WTC11 (cell line): ENCODE results near the gene TAS1R1. TPM values are rescaled to one million over a fixed set of nuclear protein-coding genes. Genes with fewer than 3 reads are reported as not detected.

Source experiments
- ATAC-seq: fragments of 200-7000 bp; cut with Tn5 transposase; 2 replicates; pipeline ENCODE4 v1.10.0; 2021; ENCODE audit warnings: mild to moderate bottlenecking, moderate library complexity
- CTCF ChIA-PET: fragments of 300-600 bp; sonication (Branson Sonifier 250); formaldehyde crosslinking; loops from one replicate; lab custom pipeline; 2021; ENCODE audit warnings: antibody characterized with exemption; lab: Charles Lee
- POLR2A ChIA-PET: fragments of 350-600 bp; sonication (Branson Sonifier 250); formaldehyde crosslinking; loops from one replicate; lab custom pipeline; 2021; ENCODE audit warnings: antibody characterized with exemption; lab: Charles Lee
- DNase-seq: peaks from one replicate; pipeline ENCODE4 v3.0.0; 2021; ENCODE audit warnings: low spot score
- H3K27ac Mint-ChIP-seq: 2 replicates; pipeline ENCODE4 v1.8.0; 2021; ENCODE audit warnings: mixed read lengths
- H3K27me3 Mint-ChIP-seq: 2 replicates; pipeline ENCODE4 v1.8.0; 2021; ENCODE audit warnings: low read depth, mild to moderate bottlenecking, moderate library complexity, mixed read lengths
- H3K36me3 Mint-ChIP-seq: 2 replicates; pipeline ENCODE4 v1.8.0; 2021; ENCODE audit warnings: mixed read lengths
- H3K4me1 Mint-ChIP-seq: 2 replicates; pipeline ENCODE4 v1.8.0; 2022; ENCODE audit warnings: mixed read lengths
- H3K4me3 Mint-ChIP-seq: 2 replicates; pipeline ENCODE4 v1.8.0; 2021; ENCODE audit warnings: mild to moderate bottlenecking, moderate library complexity, mixed read lengths
- H3K9me3 Mint-ChIP-seq: 2 replicates; pipeline ENCODE4 v1.8.0; 2021; ENCODE audit warnings: mixed read lengths
- CBFB ChIP-seq: sonication (generic); formaldehyde crosslinking; IDR thresholded peaks from 2 replicates; pipeline ENCODE4 v1.8.1; 2022; ENCODE audit warnings: mild to moderate bottlenecking, low read depth, missing genetic modification reagents
- CDX4 ChIP-seq: fragments of 250-450 bp; sonication (Bioruptor Pico); IDR thresholded peaks from 2 replicates; pipeline ENCODE4 v1.9.0; 2021; ENCODE audit warnings: moderate library complexity, mild to moderate bottlenecking, inconsistent platforms, borderline replicate concordance
- CREM ChIP-seq: sonication (generic); formaldehyde crosslinking; IDR thresholded peaks from 2 replicates; pipeline ENCODE4 v1.8.1; 2022; ENCODE audit warnings: mild to moderate bottlenecking, missing genetic modification reagents, moderate library complexity
- FOXJ3 ChIP-seq: sonication (generic); formaldehyde crosslinking; IDR thresholded peaks from 2 replicates; pipeline ENCODE4 v1.9.0; 2021; ENCODE audit warnings: missing genetic modification reagents, mild to moderate bottlenecking, borderline replicate concordance
- FOXP4 ChIP-seq: sonication (generic); formaldehyde crosslinking; IDR thresholded peaks from 2 replicates; pipeline ENCODE4 v1.8.0; 2022; ENCODE audit warnings: mild to moderate bottlenecking, missing genetic modification reagents
- GRHL2 ChIP-seq: fragments of 250-450 bp; sonication (Bioruptor Pico); IDR thresholded peaks from 2 replicates; pipeline ENCODE4 v1.8.0; 2022; ENCODE audit warnings: mild to moderate bottlenecking, moderate library complexity; ENCODE audit not compliant: insufficient replicate concordance, severe bottlenecking
- MLX ChIP-seq: sonication (generic); formaldehyde crosslinking; IDR thresholded peaks from 2 replicates; pipeline ENCODE4 v1.8.1; 2023; ENCODE audit warnings: mild to moderate bottlenecking, missing genetic modification reagents, moderate library complexity
- PRDM15 ChIP-seq: sonication (generic); formaldehyde crosslinking; IDR thresholded peaks from 2 replicates; pipeline ENCODE4 v1.8.0; 2022; ENCODE audit warnings: missing genetic modification reagents
- PRRX2 ChIP-seq: fragments of 250-450 bp; sonication (Bioruptor Pico); IDR thresholded peaks from 2 replicates; pipeline ENCODE4 v1.8.0; 2021; ENCODE audit warnings: mild to moderate bottlenecking
- SOX15 ChIP-seq: fragments of 250-450 bp; sonication (Bioruptor Pico); IDR thresholded peaks from 2 replicates; pipeline ENCODE4 v1.9.0; 2021; ENCODE audit warnings: mild to moderate bottlenecking
- TEAD1 ChIP-seq: sonication (generic); formaldehyde crosslinking; IDR thresholded peaks from 2 replicates; pipeline ENCODE4 v1.8.0; 2022; ENCODE audit warnings: mild to moderate bottlenecking, missing genetic modification reagents
- TEAD4 ChIP-seq: sonication (generic); formaldehyde crosslinking; IDR thresholded peaks from 2 replicates; pipeline ENCODE4 v1.8.0; 2022; ENCODE audit warnings: mild to moderate bottlenecking, missing genetic modification reagents
- TP53 ChIP-seq: sonication (generic); formaldehyde crosslinking; IDR thresholded peaks from 2 replicates; pipeline ENCODE4 v1.8.1; 2023; ENCODE audit warnings: mild to moderate bottlenecking, missing genetic modification reagents
- USF2 ChIP-seq: sonication (generic); formaldehyde crosslinking; IDR thresholded peaks from 2 replicates; pipeline ENCODE4 v1.8.1; 2023; ENCODE audit warnings: mild to moderate bottlenecking, missing genetic modification reagents, moderate library complexity
- ZBTB21 ChIP-seq: sonication (generic); formaldehyde crosslinking; IDR thresholded peaks from 2 replicates; pipeline ENCODE4 v1.8.1; 2023; ENCODE audit warnings: mild to moderate bottlenecking, missing genetic modification reagents, borderline replicate concordance
- ZMAT4 ChIP-seq: fragments of 250-450 bp; sonication (Bioruptor Pico); IDR thresholded peaks from 2 replicates; pipeline ENCODE4 v1.9.0; 2021; ENCODE audit warnings: mild to moderate bottlenecking
- total RNA-seq: library from RNA; stranded (reverse); gene quantifications from 3 replicates; pipeline ENCODE4 v1.2.3, GENCODE V29; 2021

Gene TAS1R1
- total RNA-seq, 1 experiment from 2014 or later: 0.11 TPM

GRCh38 chr1:6511561-6512244, 43.4 kb upstream of the TAS1R1 start (continued):
- TF ChIP-seq CREM (CRISPR knock-in tag) (no peak), PRRX2 (CRISPR knock-in tag) (no peak), PRDM15 (CRISPR knock-in tag) (no peak), ZMAT4 (CRISPR knock-in tag) (no peak), TEAD4 (CRISPR knock-in tag) (no peak), MLX (no peak), USF2 (CRISPR knock-in tag) (no peak), CBFB (no peak), GRHL2 (CRISPR knock-in tag) (no peak), TP53 (CRISPR knock-in tag) (no peak), SOX15 (CRISPR knock-in tag) (no peak), FOXP4 (CRISPR knock-in tag) (no peak), CDX4 (CRISPR knock-in tag) (no peak)

GRCh38 chr1:6512245-6512907, 42.7 kb upstream of the TAS1R1 start:
- no peaks in the 10 kb centered on the region for H3K36me3 Mint-ChIP-seq

More at GRCh38 chr1:6512245-6512907, 42.7 kb upstream of the TAS1R1 start:
- Mint-ChIP-seq H3K27me3 (no peaks in the 10 kb centered on the region), H3K27ac (no peak overlapping the region), H3K4me3 (no peak overlapping the region), H3K9me3 (no peaks in the 10 kb centered on the region), H3K4me1 (no peaks in the 10 kb centered on the region)
- ATAC-seq: no peak
- ChIA-PET POLR2A (no interaction called here), CTCF (interaction anchor here (0.8 to 1.9 kb wide), 8 partner anchors 9 to 134 kb away, joined by 3 to 12 read pairs (median 4); partner anchors contain the start of gene PLEKHG5)
- no peak for DNase-seq
- TF ChIP-seq SOX15 (CRISPR knock-in tag) (no peak), TEAD1 (no peak), ZBTB21 (no peak), FOXJ3 (CRISPR knock-in tag) (no peak)
